GM23338 (cell line): Measurements from ENCODE around the gene KMT2E. TPM values are rescaled to one million over a fixed set of nuclear protein-coding genes. Genes with fewer than 3 reads are reported as not detected.

ENCODE experiments used
- ATAC-seq: fragments of 200-7000 bp; cut with Tn5 transposase; 3 replicates; pipeline ENCODE4 v1.9.1; 2020
- DNase-seq: peaks from one replicate; pipeline ENCODE4 v3.0.0-alpha.2; 2015; ENCODE audit warnings: low spot score
- H2AFZ ChIP-seq: fragments of 200-600 bp; sonication (generic); 2 replicates; pipeline ENCODE4 v1.8.0; 2016; ENCODE audit warnings: antibody characterized with exemption, mild to moderate bottlenecking, moderate library complexity
- H3F3A ChIP-seq: fragments of 200-600 bp; sonication (generic); replicated peaks from 2 replicates; pipeline ENCODE4 v1.8.0; 2017; ENCODE audit warnings: antibody characterized with exemption, mixed run types, low read depth
- H3K27ac ChIP-seq: fragments of 200-600 bp; sonication (generic); 2 replicates; pipeline ENCODE4 v1.6.1; 2016; ENCODE audit warnings: low read depth
- H3K27me3 ChIP-seq: fragments of 200-600 bp; sonication (generic); 2 replicates; pipeline ENCODE4 v1.8.0; 2016; ENCODE audit warnings: mild to moderate bottlenecking, mixed run types, moderate library complexity; ENCODE audit not compliant: insufficient read depth
- H3K36me3 ChIP-seq: fragments of 200-600 bp; sonication (generic); 2 replicates; pipeline ENCODE4 v1.8.0; 2016; ENCODE audit warnings: mild to moderate bottlenecking; ENCODE audit not compliant: insufficient read depth
- H3K4me1 ChIP-seq: fragments of 200-600 bp; sonication (generic); 2 replicates; pipeline ENCODE4 v1.8.0; 2016; ENCODE audit warnings: mild to moderate bottlenecking, moderate library complexity; ENCODE audit not compliant: insufficient read depth
- H3K4me2 ChIP-seq: fragments of 200-600 bp; sonication (generic); 2 replicates; pipeline ENCODE4 v1.7.1; 2017; ENCODE audit warnings: mixed run types
- H3K4me3 ChIP-seq: fragments of 200-600 bp; sonication (generic); 2 replicates; pipeline ENCODE4 v1.6.1; 2016; ENCODE audit warnings: mixed run types
- H3K79me2 ChIP-seq: fragments of 200-600 bp; sonication (generic); replicated peaks from 2 replicates; pipeline ENCODE4 v1.8.0; 2017; ENCODE audit warnings: mild to moderate bottlenecking; ENCODE audit not compliant: insufficient read depth
- H3K9me2 ChIP-seq: fragments of 200-600 bp; sonication (generic); 2 replicates; pipeline ENCODE4 v1.8.0; 2017; ENCODE audit not compliant: insufficient read depth
- H4K20me1 ChIP-seq: fragments of 200-600 bp; sonication (generic); replicated peaks from 2 replicates; pipeline ENCODE4 v1.8.0; 2017; ENCODE audit warnings: mild to moderate bottlenecking; ENCODE audit not compliant: insufficient read depth
- H3K27ac Mint-ChIP-seq: 2 replicates; pipeline ENCODE4 v1.8.0; 2020; ENCODE audit warnings: inconsistent platforms, mild to moderate bottlenecking, moderate library complexity, mixed read lengths
- H3K27me3 Mint-ChIP-seq: 3 replicates; pipeline ENCODE4 v1.8.0; 2022; ENCODE audit warnings: low read depth, mild to moderate bottlenecking, moderate library complexity, mixed read lengths, inconsistent platforms; ENCODE audit not compliant: insufficient read depth, poor library complexity
- H3K36me3 Mint-ChIP-seq: 3 replicates; pipeline ENCODE4 v1.8.0; 2021; ENCODE audit warnings: low read depth, mild to moderate bottlenecking, inconsistent platforms, moderate library complexity, mixed read lengths
- H3K4me1 Mint-ChIP-seq: 3 replicates; pipeline ENCODE4 v1.8.0; 2020; ENCODE audit warnings: mild to moderate bottlenecking, inconsistent platforms, mixed read lengths
- H3K4me3 Mint-ChIP-seq: 3 replicates; pipeline ENCODE4 v1.8.0; 2021; ENCODE audit warnings: moderate library complexity, mild to moderate bottlenecking, inconsistent platforms, mixed read lengths
- H3K9me3 Mint-ChIP-seq: 3 replicates; pipeline ENCODE4 v1.8.0; 2020; ENCODE audit warnings: moderate library complexity, mild to moderate bottlenecking, inconsistent platforms, mixed read lengths
- CREB1 ChIP-seq: fragments of 250-450 bp; sonication (Bioruptor Pico); IDR thresholded peaks from 2 replicates; pipeline ENCODE4 v1.5.0; 2020; ENCODE audit warnings: low read depth, mild to moderate bottlenecking, moderate library complexity
- EZH2 ChIP-seq: fragments of 200-600 bp; sonication (generic); IDR thresholded peaks from one replicate; pipeline ENCODE4 v1.8.0; 2017; ENCODE audit warnings: antibody characterized with exemption, mild to moderate bottlenecking, low read depth; ENCODE audit not compliant: unreplicated experiment
- EZH2phosphoT487 ChIP-seq: fragments of 200-600 bp; sonication (generic); IDR thresholded peaks from one replicate; pipeline ENCODE4 v1.8.1; 2018; ENCODE audit warnings: antibody characterized with exemption; ENCODE audit not compliant: unreplicated experiment
- JUNB ChIP-seq: IDR thresholded peaks from one replicate; pipeline ENCODE4 v1.6.1; 2016; ENCODE audit warnings: antibody characterized with exemption; ENCODE audit not compliant: unreplicated experiment
- NANOG ChIP-seq: IDR thresholded peaks from 2 replicates; pipeline ENCODE4 v1.6.1; 2016; ENCODE audit warnings: antibody characterized with exemption, borderline replicate concordance
- POLR2AphosphoS5 ChIP-seq: IDR thresholded peaks from 2 replicates; pipeline ENCODE4 v1.6.1; 2016; ENCODE audit warnings: antibody characterized with exemption, low read depth
- STAT1 ChIP-seq: IDR thresholded peaks from one replicate; pipeline ENCODE4 v1.6.1; 2016; ENCODE audit warnings: antibody characterized with exemption; ENCODE audit not compliant: unreplicated experiment
- ZNF114 ChIP-seq: fragments of 250-450 bp; sonication (Bioruptor Pico); IDR thresholded peaks from 2 replicates; pipeline ENCODE4 v1.5.0; 2020; ENCODE audit warnings: mild to moderate bottlenecking, moderate library complexity
- ZNF331 ChIP-seq: fragments of 250-450 bp; sonication (Bioruptor Pico); IDR thresholded peaks from 2 replicates; pipeline ENCODE4 v1.5.0; 2020; ENCODE audit warnings: low read depth, mild to moderate bottlenecking, moderate library complexity
- polyA plus RNA-seq: library from polyadenylated mRNA; unstranded; fragments of >200 nt; fragmentation: Nextera tagmentation; extraction: Ambion mirVana; gene quantifications from 2 replicates; pipeline ENCODE4 v1.2.1, GENCODE V29; 2016
- total RNA-seq: library from RNA; depleted of rRNA; stranded (reverse); fragments of >200 nt; shearing (Covaris generic); gene quantifications from 2 replicates; pipeline ENCODE4 v1.2.3, GENCODE V29; 2014
- TF ChIP-seq, protein P1 (sequence below): IDR thresholded peaks from one replicate; pipeline ENCODE4 v1.6.1; 2018; ENCODE audit warnings: antibody characterized with exemption; ENCODE audit not compliant: unreplicated experiment
- TF ChIP-seq, protein P2 (sequence below), 2 experiments: fragments of 200-600 bp in 1 of 2; sonication (generic) in 1 of 2; conservative IDR thresholded peaks; 2 replicates each; pipeline versions ENCODE4 v1.5.1 to v1.6.1; 2016 to 2017; ENCODE audit warnings: antibody characterized with exemption in 2 of 2, low read depth in 2 of 2, mild to moderate bottlenecking in 2 of 2, moderate library complexity in 1 of 2
- TF ChIP-seq, protein P3 (sequence below): IDR thresholded peaks from 2 replicates; pipeline ENCODE4 v1.6.1; 2016; ENCODE audit warnings: antibody characterized with exemption
- TF ChIP-seq, protein P4 (sequence below): fragments of 250-450 bp; sonication (Bioruptor Pico); IDR thresholded peaks from 2 replicates; pipeline ENCODE4 v1.5.0; 2020; ENCODE audit warnings: mild to moderate bottlenecking, moderate library complexity

The KMT2E gene
- total and polyA plus RNA-seq, 2 experiments from 2014 or later: 50.2 to 70.9 TPM

DNA sequence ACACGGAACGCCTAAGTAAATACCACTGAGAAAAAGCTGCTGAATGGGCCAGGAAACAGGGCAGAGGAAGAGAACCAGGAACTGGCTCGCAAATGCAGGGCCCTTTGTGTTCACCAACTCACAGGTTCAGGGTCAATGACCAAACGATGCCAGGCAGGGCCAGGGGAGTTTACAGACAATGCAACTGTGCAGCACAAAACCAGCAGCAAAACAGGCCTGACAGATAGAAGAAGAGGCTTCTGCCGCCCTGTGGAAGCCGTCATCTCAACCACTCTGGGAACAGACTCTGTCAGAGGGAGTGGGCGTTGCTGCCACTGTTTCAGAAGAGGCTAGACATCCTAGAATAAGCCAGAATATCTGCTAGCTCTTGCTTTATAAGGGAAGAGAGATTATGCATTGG lies 117.9 kb downstream of the KMT2E start:
- Histone ChIP-seq H3K79me2 (peaks cover 13% of the 10 kb centered on the region), H3K27ac (no peak overlapping the region)
- no peak overlapping the region for H3K4me3 Mint-ChIP-seq

More for the DNA sequence above, 117.9 kb downstream of the KMT2E start:
- no peaks in the 10 kb centered on the region for H3F3A ChIP-seq
- no peak for DNase-seq
- Mint-ChIP-seq H3K36me3 (peaks cover 3% of the 10 kb centered on the region; the same call in 1 of the 3 replicates), H3K27ac (no peak overlapping the region), H3K9me3 (no peaks in the 10 kb centered on the region), H3K4me1 (peaks cover 6% of the 10 kb centered on the region), H3K27me3 (no peaks in the 10 kb centered on the region)
- ATAC-seq: no peak
- peaks cover 8% of the 10 kb centered on the region; the same call in 1 of the 2 replicates for H4K20me1 ChIP-seq
- H3K9me2 ChIP-seq: no peaks in the 10 kb centered on the region; the same call in 1 of the 2 replicates
- no peak overlapping the region for H2AFZ ChIP-seq
- no peaks in the 10 kb centered on the region for H3K4me1 ChIP-seq
- no peak for TF ChIP-seq CREB1 (CRISPR knock-in tag)
- no peak for TF ChIP-seq ZNF331 (CRISPR knock-in tag)
- no peak for TF ChIP-seq JUNB
- TF ChIP-seq EZH2phosphoT487: no peak
- TF ChIP-seq STAT1: no peak
- TF ChIP-seq, protein P1, sequence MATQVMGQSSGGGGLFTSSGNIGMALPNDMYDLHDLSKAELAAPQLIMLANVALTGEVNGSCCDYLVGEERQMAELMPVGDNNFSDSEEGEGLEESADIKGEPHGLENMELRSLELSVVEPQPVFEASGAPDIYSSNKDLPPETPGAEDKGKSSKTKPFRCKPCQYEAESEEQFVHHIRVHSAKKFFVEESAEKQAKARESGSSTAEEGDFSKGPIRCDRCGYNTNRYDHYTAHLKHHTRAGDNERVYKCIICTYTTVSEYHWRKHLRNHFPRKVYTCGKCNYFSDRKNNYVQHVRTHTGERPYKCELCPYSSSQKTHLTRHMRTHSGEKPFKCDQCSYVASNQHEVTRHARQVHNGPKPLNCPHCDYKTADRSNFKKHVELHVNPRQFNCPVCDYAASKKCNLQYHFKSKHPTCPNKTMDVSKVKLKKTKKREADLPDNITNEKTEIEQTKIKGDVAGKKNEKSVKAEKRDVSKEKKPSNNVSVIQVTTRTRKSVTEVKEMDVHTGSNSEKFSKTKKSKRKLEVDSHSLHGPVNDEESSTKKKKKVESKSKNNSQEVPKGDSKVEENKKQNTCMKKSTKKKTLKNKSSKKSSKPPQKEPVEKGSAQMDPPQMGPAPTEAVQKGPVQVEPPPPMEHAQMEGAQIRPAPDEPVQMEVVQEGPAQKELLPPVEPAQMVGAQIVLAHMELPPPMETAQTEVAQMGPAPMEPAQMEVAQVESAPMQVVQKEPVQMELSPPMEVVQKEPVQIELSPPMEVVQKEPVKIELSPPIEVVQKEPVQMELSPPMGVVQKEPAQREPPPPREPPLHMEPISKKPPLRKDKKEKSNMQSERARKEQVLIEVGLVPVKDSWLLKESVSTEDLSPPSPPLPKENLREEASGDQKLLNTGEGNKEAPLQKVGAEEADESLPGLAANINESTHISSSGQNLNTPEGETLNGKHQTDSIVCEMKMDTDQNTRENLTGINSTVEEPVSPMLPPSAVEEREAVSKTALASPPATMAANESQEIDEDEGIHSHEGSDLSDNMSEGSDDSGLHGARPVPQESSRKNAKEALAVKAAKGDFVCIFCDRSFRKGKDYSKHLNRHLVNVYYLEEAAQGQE: no peak
- TF ChIP-seq, protein P2, sequence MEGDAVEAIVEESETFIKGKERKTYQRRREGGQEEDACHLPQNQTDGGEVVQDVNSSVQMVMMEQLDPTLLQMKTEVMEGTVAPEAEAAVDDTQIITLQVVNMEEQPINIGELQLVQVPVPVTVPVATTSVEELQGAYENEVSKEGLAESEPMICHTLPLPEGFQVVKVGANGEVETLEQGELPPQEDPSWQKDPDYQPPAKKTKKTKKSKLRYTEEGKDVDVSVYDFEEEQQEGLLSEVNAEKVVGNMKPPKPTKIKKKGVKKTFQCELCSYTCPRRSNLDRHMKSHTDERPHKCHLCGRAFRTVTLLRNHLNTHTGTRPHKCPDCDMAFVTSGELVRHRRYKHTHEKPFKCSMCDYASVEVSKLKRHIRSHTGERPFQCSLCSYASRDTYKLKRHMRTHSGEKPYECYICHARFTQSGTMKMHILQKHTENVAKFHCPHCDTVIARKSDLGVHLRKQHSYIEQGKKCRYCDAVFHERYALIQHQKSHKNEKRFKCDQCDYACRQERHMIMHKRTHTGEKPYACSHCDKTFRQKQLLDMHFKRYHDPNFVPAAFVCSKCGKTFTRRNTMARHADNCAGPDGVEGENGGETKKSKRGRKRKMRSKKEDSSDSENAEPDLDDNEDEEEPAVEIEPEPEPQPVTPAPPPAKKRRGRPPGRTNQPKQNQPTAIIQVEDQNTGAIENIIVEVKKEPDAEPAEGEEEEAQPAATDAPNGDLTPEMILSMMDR (conservative IDR thresholded peaks at IDR 0.05; ENCODE audit: low read depth in 2 of 2): no peak
- TF ChIP-seq ZNF114 (CRISPR knock-in tag): no peak
- TF ChIP-seq, protein P3, sequence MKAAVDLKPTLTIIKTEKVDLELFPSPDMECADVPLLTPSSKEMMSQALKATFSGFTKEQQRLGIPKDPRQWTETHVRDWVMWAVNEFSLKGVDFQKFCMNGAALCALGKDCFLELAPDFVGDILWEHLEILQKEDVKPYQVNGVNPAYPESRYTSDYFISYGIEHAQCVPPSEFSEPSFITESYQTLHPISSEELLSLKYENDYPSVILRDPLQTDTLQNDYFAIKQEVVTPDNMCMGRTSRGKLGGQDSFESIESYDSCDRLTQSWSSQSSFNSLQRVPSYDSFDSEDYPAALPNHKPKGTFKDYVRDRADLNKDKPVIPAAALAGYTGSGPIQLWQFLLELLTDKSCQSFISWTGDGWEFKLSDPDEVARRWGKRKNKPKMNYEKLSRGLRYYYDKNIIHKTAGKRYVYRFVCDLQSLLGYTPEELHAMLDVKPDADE: no peak
- TF ChIP-seq, protein P4, sequence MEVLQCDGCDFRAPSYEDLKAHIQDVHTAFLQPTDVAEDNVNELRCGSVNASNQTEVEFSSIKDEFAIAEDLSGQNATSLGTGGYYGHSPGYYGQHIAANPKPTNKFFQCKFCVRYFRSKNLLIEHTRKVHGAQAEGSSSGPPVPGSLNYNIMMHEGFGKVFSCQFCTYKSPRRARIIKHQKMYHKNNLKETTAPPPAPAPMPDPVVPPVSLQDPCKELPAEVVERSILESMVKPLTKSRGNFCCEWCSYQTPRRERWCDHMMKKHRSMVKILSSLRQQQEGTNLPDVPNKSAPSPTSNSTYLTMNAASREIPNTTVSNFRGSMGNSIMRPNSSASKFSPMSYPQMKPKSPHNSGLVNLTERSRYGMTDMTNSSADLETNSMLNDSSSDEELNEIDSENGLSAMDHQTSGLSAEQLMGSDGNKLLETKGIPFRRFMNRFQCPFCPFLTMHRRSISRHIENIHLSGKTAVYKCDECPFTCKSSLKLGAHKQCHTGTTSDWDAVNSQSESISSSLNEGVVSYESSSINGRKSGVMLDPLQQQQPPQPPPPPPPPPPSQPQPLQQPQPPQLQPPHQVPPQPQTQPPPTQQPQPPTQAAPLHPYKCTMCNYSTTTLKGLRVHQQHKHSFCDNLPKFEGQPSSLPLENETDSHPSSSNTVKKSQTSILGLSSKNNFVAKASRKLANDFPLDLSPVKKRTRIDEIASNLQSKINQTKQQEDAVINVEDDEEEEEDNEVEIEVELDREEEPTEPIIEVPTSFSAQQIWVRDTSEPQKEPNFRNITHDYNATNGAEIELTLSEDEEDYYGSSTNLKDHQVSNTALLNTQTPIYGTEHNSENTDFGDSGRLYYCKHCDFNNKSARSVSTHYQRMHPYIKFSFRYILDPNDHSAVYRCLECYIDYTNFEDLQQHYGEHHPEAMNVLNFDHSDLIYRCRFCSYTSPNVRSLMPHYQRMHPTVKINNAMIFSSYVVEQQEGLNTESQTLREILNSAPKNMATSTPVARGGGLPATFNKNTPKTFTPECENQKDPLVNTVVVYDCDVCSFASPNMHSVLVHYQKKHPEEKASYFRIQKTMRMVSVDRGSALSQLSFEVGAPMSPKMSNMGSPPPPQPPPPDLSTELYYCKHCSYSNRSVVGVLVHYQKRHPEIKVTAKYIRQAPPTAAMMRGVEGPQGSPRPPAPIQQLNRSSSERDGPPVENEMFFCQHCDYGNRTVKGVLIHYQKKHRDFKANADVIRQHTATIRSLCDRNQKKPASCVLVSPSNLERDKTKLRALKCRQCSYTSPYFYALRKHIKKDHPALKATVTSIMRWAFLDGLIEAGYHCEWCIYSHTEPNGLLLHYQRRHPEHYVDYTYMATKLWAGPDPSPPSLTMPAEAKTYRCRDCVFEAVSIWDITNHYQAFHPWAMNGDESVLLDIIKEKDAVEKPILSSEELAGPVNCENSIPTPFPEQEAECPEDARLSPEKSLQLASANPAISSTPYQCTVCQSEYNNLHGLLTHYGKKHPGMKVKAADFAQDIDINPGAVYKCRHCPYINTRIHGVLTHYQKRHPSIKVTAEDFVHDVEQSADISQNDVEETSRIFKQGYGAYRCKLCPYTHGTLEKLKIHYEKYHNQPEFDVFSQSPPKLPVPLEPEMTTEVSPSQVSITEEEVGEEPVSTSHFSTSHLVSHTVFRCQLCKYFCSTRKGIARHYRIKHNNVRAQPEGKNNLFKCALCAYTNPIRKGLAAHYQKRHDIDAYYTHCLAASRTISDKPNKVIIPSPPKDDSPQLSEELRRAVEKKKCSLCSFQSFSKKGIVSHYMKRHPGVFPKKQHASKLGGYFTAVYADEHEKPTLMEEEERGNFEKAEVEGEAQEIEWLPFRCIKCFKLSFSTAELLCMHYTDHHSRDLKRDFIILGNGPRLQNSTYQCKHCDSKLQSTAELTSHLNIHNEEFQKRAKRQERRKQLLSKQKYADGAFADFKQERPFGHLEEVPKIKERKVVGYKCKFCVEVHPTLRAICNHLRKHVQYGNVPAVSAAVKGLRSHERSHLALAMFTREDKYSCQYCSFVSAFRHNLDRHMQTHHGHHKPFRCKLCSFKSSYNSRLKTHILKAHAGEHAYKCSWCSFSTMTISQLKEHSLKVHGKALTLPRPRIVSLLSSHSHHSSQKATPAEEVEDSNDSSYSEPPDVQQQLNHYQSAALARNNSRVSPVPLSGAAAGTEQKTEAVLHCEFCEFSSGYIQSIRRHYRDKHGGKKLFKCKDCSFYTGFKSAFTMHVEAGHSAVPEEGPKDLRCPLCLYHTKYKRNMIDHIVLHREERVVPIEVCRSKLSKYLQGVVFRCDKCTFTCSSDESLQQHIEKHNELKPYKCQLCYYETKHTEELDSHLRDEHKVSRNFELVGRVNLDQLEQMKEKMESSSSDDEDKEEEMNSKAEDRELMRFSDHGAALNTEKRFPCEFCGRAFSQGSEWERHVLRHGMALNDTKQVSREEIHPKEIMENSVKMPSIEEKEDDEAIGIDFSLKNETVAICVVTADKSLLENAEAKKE (CRISPR knock-in tag): no peak
- no peak for TF ChIP-seq POLR2AphosphoS5
- no peak for TF ChIP-seq NANOG
- no peak for TF ChIP-seq EZH2
- no peak overlapping the region for H3K4me3 ChIP-seq
- H3K36me3 ChIP-seq: no peaks in the 10 kb centered on the region
- no peak overlapping the region for H3K4me2 ChIP-seq
- no peaks in the 10 kb centered on the region for H3K27me3 ChIP-seq
